ENCODE results near the gene EEF1B2. TPM values are rescaled to one million over a fixed set of nuclear protein-coding genes. Genes with fewer than 3 reads are reported as not detected.
A peak's percentile ranks its signal among the peaks of the same experiment; 100 is the strongest.
"Not testable (repeated sequence)": the region's sequence is repeated elsewhere in the genome, so short reads cannot be mapped to it uniquely, and the experiment has no call there.

EEF1B2 gene
- total RNA-seq, 1 experiment from 2014 or later = 611 TPM

DNA sequence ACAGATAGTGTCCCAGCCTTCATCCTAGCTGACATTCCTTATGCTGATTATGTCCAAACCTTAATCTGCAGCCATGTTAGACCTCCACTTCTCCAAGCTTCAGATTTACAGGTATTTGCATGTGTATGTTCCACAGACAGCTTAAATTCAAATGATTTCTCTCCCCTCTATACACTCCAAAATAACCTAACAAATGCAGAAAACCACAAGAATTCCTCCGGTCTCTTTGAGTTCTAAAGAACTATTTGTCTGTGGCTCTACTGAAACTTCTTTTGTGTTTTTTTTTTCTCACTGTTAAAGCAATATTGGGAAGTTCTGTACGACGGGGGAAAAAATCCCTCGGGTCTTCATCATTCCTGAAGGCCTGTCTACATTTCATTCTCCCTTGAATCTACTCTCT is 9.1 kb upstream of the EEF1B2 start:
- no peaks in the 10 kb centered on the region for H3K9me3 Mint-ChIP-seq
- no peaks in the 10 kb centered on the region; the same call in 1 of the 2 replicates for H3K4me1 Mint-ChIP-seq
- TF ChIP-seq TP53 (CRISPR knock-in tag; IDR thresholded peaks at IDR 0.05) (no peak), ZBTB21 (CRISPR knock-in tag; IDR thresholded peaks at IDR 0.05; ENCODE audit: borderline replicate concordance) (no peak), SMAD4 (CRISPR knock-in tag; IDR thresholded peaks at IDR 0.05) (no peak)
- TF ChIP-seq, protein P1, sequence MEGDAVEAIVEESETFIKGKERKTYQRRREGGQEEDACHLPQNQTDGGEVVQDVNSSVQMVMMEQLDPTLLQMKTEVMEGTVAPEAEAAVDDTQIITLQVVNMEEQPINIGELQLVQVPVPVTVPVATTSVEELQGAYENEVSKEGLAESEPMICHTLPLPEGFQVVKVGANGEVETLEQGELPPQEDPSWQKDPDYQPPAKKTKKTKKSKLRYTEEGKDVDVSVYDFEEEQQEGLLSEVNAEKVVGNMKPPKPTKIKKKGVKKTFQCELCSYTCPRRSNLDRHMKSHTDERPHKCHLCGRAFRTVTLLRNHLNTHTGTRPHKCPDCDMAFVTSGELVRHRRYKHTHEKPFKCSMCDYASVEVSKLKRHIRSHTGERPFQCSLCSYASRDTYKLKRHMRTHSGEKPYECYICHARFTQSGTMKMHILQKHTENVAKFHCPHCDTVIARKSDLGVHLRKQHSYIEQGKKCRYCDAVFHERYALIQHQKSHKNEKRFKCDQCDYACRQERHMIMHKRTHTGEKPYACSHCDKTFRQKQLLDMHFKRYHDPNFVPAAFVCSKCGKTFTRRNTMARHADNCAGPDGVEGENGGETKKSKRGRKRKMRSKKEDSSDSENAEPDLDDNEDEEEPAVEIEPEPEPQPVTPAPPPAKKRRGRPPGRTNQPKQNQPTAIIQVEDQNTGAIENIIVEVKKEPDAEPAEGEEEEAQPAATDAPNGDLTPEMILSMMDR (IDR thresholded peaks at IDR 0.05) = no peak
- ATAC-seq = no peak
- peaks cover 36% of the 10 kb centered on the region for H3K36me3 Mint-ChIP-seq
- H3K27me3 Mint-ChIP-seq (ENCODE audit: low read depth) = no peaks in the 10 kb centered on the region
- H3K27ac Mint-ChIP-seq = peak overlapping the region; percentile 30
- POLR2A ChIA-PET = no interaction called here
- no peak overlapping the region for H3K4me3 Mint-ChIP-seq
- DNase-seq (ENCODE audit: low spot score) = no peak
- CTCF ChIA-PET = no interaction called here

DNA sequence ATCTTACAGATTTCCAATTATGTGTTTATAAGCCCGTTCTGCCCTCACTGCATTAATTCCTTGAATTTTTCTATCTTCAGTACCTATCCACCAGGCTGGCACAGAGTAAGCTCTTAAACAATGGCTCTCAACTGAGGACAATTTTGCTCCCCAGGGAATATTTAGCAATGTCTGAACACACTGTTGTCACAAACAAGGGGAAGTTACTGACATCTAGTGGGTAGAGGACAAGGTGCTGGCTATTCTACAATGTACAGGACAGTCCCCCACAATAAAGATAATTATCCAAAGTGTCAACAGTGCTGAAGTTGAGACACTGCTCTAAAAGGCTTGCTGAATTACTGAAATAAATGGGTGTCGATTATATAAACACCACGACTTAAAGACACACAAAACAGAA is 5.5 kb upstream of the EEF1B2 start:
- no peak for DNase-seq (ENCODE audit: low spot score)
- TF ChIP-seq KAT7 (CRISPR knock-in tag; IDR thresholded peaks at IDR 0.05; ENCODE audit: borderline replicate concordance) (no peak), FOXK1 (CRISPR knock-in tag; IDR thresholded peaks at IDR 0.05) (no peak), JAZF1 (CRISPR knock-in tag; IDR thresholded peaks at IDR 0.05) (no peak), ZBTB21 (CRISPR knock-in tag; IDR thresholded peaks at IDR 0.05; ENCODE audit: borderline replicate concordance) (no peak), PREB (CRISPR knock-in tag; IDR thresholded peaks at IDR 0.05; ENCODE audit: borderline replicate concordance) (no peak), IRF2 (CRISPR knock-in tag; IDR thresholded peaks at IDR 0.05; ENCODE audit: borderline replicate concordance, low read depth) (no peak), ZNF317 (CRISPR knock-in tag; IDR thresholded peaks at IDR 0.05; ENCODE audit: borderline replicate concordance, low read depth) (no peak), ATF1 (CRISPR knock-in tag; IDR thresholded peaks at IDR 0.05) (no peak), GABPB1 (CRISPR knock-in tag; IDR thresholded peaks at IDR 0.05) (no peak), RELA (CRISPR knock-in tag; IDR thresholded peaks at IDR 0.05; ENCODE audit: borderline replicate concordance) (no peak), ARID4B (CRISPR knock-in tag; IDR thresholded peaks at IDR 0.05; ENCODE audit: borderline replicate concordance) (no peak), ESRRA (CRISPR knock-in tag; IDR thresholded peaks at IDR 0.05; ENCODE audit: borderline replicate concordance) (no peak), ZNF416 (CRISPR knock-in tag; IDR thresholded peaks at IDR 0.05) (no peak)
- TF ChIP-seq, protein P2, sequence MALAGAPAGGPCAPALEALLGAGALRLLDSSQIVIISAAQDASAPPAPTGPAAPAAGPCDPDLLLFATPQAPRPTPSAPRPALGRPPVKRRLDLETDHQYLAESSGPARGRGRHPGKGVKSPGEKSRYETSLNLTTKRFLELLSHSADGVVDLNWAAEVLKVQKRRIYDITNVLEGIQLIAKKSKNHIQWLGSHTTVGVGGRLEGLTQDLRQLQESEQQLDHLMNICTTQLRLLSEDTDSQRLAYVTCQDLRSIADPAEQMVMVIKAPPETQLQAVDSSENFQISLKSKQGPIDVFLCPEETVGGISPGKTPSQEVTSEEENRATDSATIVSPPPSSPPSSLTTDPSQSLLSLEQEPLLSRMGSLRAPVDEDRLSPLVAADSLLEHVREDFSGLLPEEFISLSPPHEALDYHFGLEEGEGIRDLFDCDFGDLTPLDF (CRISPR knock-in tag; IDR thresholded peaks at IDR 0.05) = no peak
- TF ChIP-seq, protein P3, sequence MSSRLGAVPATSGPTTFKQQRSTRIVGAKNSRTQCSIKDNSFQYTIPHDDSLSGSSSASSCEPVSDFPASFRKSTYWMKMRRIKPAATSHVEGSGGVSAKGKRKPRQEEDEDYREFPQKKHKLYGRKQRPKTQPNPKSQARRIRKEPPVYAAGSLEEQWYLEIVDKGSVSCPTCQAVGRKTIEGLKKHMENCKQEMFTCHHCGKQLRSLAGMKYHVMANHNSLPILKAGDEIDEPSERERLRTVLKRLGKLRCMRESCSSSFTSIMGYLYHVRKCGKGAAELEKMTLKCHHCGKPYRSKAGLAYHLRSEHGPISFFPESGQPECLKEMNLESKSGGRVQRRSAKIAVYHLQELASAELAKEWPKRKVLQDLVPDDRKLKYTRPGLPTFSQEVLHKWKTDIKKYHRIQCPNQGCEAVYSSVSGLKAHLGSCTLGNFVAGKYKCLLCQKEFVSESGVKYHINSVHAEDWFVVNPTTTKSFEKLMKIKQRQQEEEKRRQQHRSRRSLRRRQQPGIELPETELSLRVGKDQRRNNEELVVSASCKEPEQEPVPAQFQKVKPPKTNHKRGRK (CRISPR knock-in tag; IDR thresholded peaks at IDR 0.05; ENCODE audit: borderline replicate concordance) = no peak
- H3K36me3 Mint-ChIP-seq = peaks cover 9% of the 10 kb centered on the region
- ChIA-PET CTCF (interaction anchor here (0.6 to 2.0 kb wide), 3 partner anchors 57 to 152 kb away, joined by 3 to 16 read pairs (median 3); no protein-coding TSS in a partner anchor), POLR2A (no interaction called here)
- no peaks in the 10 kb centered on the region for H3K27me3 Mint-ChIP-seq (ENCODE audit: low read depth)
- peak; percentile 53 for ATAC-seq
- H3K27ac Mint-ChIP-seq = 0 out of 2 replicates have a peak overlapping the region, but pooled peaks have one; percentile 47
- H3K9me3 Mint-ChIP-seq = no peaks in the 10 kb centered on the region
- no peak overlapping the region for H3K4me3 Mint-ChIP-seq
- H3K4me1 Mint-ChIP-seq = peaks cover 14% of the 10 kb centered on the region

DNA sequence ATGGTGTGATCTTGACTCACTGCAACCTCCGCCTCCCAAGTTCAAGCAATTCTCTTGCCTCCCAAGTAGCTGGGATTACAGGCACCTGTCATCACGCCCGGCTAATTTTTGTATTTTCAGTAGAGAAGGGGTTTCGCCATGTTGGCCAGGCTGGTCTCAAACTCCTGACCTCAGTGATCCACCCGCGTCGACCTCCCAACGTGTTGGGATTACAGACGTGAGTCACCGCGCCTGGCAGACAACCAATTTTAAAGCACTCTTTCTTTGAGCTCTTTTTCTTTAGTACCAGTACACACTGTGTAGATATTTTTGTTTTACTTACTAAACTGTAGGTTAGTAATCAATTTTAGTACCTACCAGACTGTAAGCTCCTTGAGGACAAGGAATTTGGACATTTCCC is 2.7 kb upstream of the EEF1B2 start:
- H3K9me3 Mint-ChIP-seq; DNase-seq (ENCODE audit: low spot score); H3K27ac Mint-ChIP-seq; ATAC-seq; H3K27me3 Mint-ChIP-seq (ENCODE audit: low read depth): not testable (repeated sequence)
- Mint-ChIP-seq H3K4me1 (peaks cover 28% of the 10 kb centered on the region), H3K36me3 (peaks cover 19% of the 10 kb centered on the region), H3K4me3 (peak overlapping the region; percentile 98; the same call in 1 of the 2 replicates)
- POLR2A ChIA-PET = interaction anchor here (0.5 to 0.7 kb wide), 2 partner anchors 149 to 154 kb away, joined by 3 to 4 read pairs; no protein-coding TSS in a partner anchor
- CTCF ChIA-PET = interaction anchor here (1.7 kb wide), 1 partner anchor 152 kb away, joined by 6 read pairs; no protein-coding TSS in a partner anchor

Measured in WTC11 (cell line).